Neural cell (in vitro differentiated cells): ENCODE measurements around the gene CCDC102A. TPM values are rescaled to one million over a fixed set of nuclear protein-coding genes. Genes with fewer than 3 reads are reported as not detected.

Source experiments
- H2AFZ ChIP-seq: fragments of 200-600, 300-800 bp; sonication (generic), shearing (Covaris generic); 2 replicates; pipeline ENCODE4 v1.6.0; 2014; ENCODE audit warnings: low read depth, mild to moderate bottlenecking, antibody characterized with exemption, low read length, moderate library complexity
- H3F3A ChIP-seq: fragments of 200-600 bp; shearing (Covaris generic); 2 replicates; pipeline ENCODE4 v1.6.1; 2016; ENCODE audit warnings: mild to moderate bottlenecking, moderate library complexity, mixed read lengths, antibody characterized with exemption, low read length; ENCODE audit not compliant: insufficient read depth, poor library complexity, severe bottlenecking
- H3K27ac ChIP-seq: fragments of 200-600, 300-800 bp; sonication (generic), shearing (Covaris generic); 2 replicates; pipeline ENCODE4 v1.5.1; 2014; ENCODE audit warnings: mild to moderate bottlenecking, low read length, moderate library complexity
- H3K27me3 ChIP-seq: fragments of 300-800, 200-600 bp; sonication (generic), shearing (Covaris generic); 2 replicates; pipeline ENCODE4 v1.6.0; 2014; ENCODE audit warnings: mild to moderate bottlenecking, low read depth, low read length, moderate library complexity; ENCODE audit not compliant: insufficient read depth
- H3K36me3 ChIP-seq: fragments of 300-800, 200-600 bp; sonication (generic), shearing (Covaris generic); 2 replicates; pipeline ENCODE4 v1.5.1; 2014; ENCODE audit warnings: mild to moderate bottlenecking, antibody characterized with exemption, low read length, moderate library complexity; ENCODE audit not compliant: insufficient read depth
- H3K4me2 ChIP-seq: fragments of 300-800, 200-600 bp; sonication (generic), shearing (Covaris generic); 2 replicates; pipeline ENCODE4 v1.6.0; 2014; ENCODE audit warnings: mild to moderate bottlenecking, low read length
- H3K4me3 ChIP-seq: fragments of 300-800, 200-600 bp; sonication (generic), shearing (Covaris generic); 2 replicates; pipeline ENCODE4 v1.5.1; 2014; ENCODE audit warnings: mild to moderate bottlenecking, low read length, moderate library complexity
- H3K79me2 ChIP-seq: fragments of 200-600 bp; shearing (Covaris generic); replicated peaks from 2 replicates; pipeline ENCODE4 v1.6.0; 2014; ENCODE audit warnings: mild to moderate bottlenecking, low read length, moderate library complexity; ENCODE audit not compliant: insufficient read depth
- H3K9ac ChIP-seq: fragments of 300-800, 200-600 bp; sonication (generic), shearing (Covaris generic); 2 replicates; pipeline ENCODE4 v1.6.1; 2016; ENCODE audit warnings: mild to moderate bottlenecking, low read length, mixed read lengths
- H3K9me2 ChIP-seq: fragments of 200-600 bp; shearing (Covaris generic); 2 replicates; pipeline ENCODE4 v1.6.1; 2016; ENCODE audit warnings: mild to moderate bottlenecking, low read length, mixed read lengths; ENCODE audit not compliant: insufficient read depth
- H3K9me3 ChIP-seq: fragments of 200-600, 300-800 bp; sonication (generic), shearing (Covaris generic); 2 replicates; pipeline ENCODE4 v1.6.1; 2016; ENCODE audit warnings: mild to moderate bottlenecking, mixed run types, low read length, moderate library complexity, mixed read lengths
- H4K20me1 ChIP-seq: fragments of 200-600 bp; shearing (Covaris generic); 2 replicates; pipeline ENCODE4 v1.6.1; 2016; ENCODE audit warnings: mild to moderate bottlenecking, mixed run types; ENCODE audit not compliant: insufficient read depth
- CTCF ChIP-seq: fragments of 450-650 bp; IDR thresholded peaks from 2 replicates; pipeline ENCODE4 v1.5.1; 2014; ENCODE audit warnings: antibody characterized with exemption, mild to moderate bottlenecking, moderate library complexity; ENCODE audit not compliant: poor library complexity, severe bottlenecking
- EP300 ChIP-seq: fragments of 450-650 bp; conservative IDR thresholded peaks from 2 replicates; pipeline ENCODE4 v1.6.1; 2014; ENCODE audit warnings: antibody characterized with exemption, mild to moderate bottlenecking, moderate library complexity; ENCODE audit not compliant: poor library complexity, severe bottlenecking
- EZH2 ChIP-seq: fragments of 200-600, 300-800 bp; shearing (Covaris generic), sonication (generic); IDR thresholded peaks from 2 replicates; pipeline ENCODE4 v1.6.1; 2014; ENCODE audit warnings: antibody characterized with exemption, low read length, borderline replicate concordance, mild to moderate bottlenecking; ENCODE audit not compliant: insufficient read depth, poor library complexity, severe bottlenecking
- MXI1 ChIP-seq: fragments of 450-650 bp; conservative IDR thresholded peaks from 2 replicates; pipeline ENCODE4 v1.6.1; 2014; ENCODE audit warnings: antibody characterized with exemption, mild to moderate bottlenecking; ENCODE audit not compliant: poor library complexity, severe bottlenecking
- POLR2AphosphoS5 ChIP-seq: IDR thresholded peaks from 2 replicates; pipeline ENCODE4 v1.6.1; 2012
- RAD21 ChIP-seq: fragments of 450-650 bp; conservative IDR thresholded peaks from 2 replicates; pipeline ENCODE4 v1.6.1; 2014; ENCODE audit warnings: antibody characterized with exemption, mild to moderate bottlenecking, moderate library complexity
- REST ChIP-seq: IDR thresholded peaks from 2 replicates; pipeline ENCODE4 v1.6.1; 2012; ENCODE audit warnings: borderline replicate concordance
- SMC3 ChIP-seq: fragments of 450-650 bp; conservative IDR thresholded peaks from 2 replicates; pipeline ENCODE4 v1.6.1; 2014; ENCODE audit warnings: antibody characterized with exemption, mild to moderate bottlenecking, moderate library complexity; ENCODE audit not compliant: poor library complexity
- TAF1 ChIP-seq: IDR thresholded peaks from 2 replicates; pipeline ENCODE4 v1.6.1; 2012; ENCODE audit warnings: low read depth
- polyA plus RNA-seq: library from polyadenylated mRNA; depleted of rRNA; stranded (reverse); fragments of >200 nt; gene quantifications from 2 replicates; pipeline ENCODE4 v1.2.3, GENCODE V29; 2014

CCDC102A gene
- polyA plus RNA-seq, 1 donor from 2014 or later, result 0.20 TPM

GRCh38 chr16:57469046-57469445, 67.3 kb downstream of the CCDC102A start:
- no peaks in the 10 kb centered on the region for H3K9me2 ChIP-seq
- TF ChIP-seq POLR2AphosphoS5, result no peak
- TF ChIP-seq MXI1, result no peak
- TF ChIP-seq CTCF, result no peak
- TF ChIP-seq TAF1, result no peak
- TF ChIP-seq RAD21, result no peak
- no peak for TF ChIP-seq SMC3
- no peak for TF ChIP-seq EZH2
- no peak for TF ChIP-seq REST
- TF ChIP-seq EP300, result no peak
- no peaks in the 10 kb centered on the region for H3K9me3 ChIP-seq
- H3K27me3 ChIP-seq, result no peaks in the 10 kb centered on the region
- no peak overlapping the region for H3K4me3 ChIP-seq
- H4K20me1 ChIP-seq, result no peaks in the 10 kb centered on the region
- H3K36me3 ChIP-seq, result no peaks in the 10 kb centered on the region
- H3F3A ChIP-seq, result no peaks in the 10 kb centered on the region
- peaks cover 3% of the 10 kb centered on the region for H3K79me2 ChIP-seq
- no peak overlapping the region for H3K9ac ChIP-seq
- no peak overlapping the region for H3K27ac ChIP-seq
- no peak overlapping the region for H3K4me2 ChIP-seq
- H2AFZ ChIP-seq, result no peak overlapping the region

GRCh38 chr16:57468346-57468745, 68.0 kb downstream of the CCDC102A start:
- Histone ChIP-seq H2AFZ (no peak overlapping the region), H3K27ac (no peak overlapping the region), H3K36me3 (no peaks in the 10 kb centered on the region)

More at GRCh38 chr16:57468346-57468745, 68.0 kb downstream of the CCDC102A start:
- H3F3A ChIP-seq, result no peaks in the 10 kb centered on the region
- no peak overlapping the region for H3K4me2 ChIP-seq
- H3K9ac ChIP-seq, result no peak overlapping the region
- peaks cover 9% of the 10 kb centered on the region for H3K79me2 ChIP-seq
- H3K9me3 ChIP-seq, result no peaks in the 10 kb centered on the region
- H4K20me1 ChIP-seq, result no peaks in the 10 kb centered on the region
- no peaks in the 10 kb centered on the region for H3K9me2 ChIP-seq
- H3K4me3 ChIP-seq, result no peak overlapping the region
- no peaks in the 10 kb centered on the region for H3K27me3 ChIP-seq
- no peak for TF ChIP-seq TAF1
- TF ChIP-seq MXI1, result no peak
- TF ChIP-seq CTCF, result no peak
- no peak for TF ChIP-seq EP300
- TF ChIP-seq RAD21, result no peak
- TF ChIP-seq SMC3, result no peak
